ENCODE measurements around the gene TUBB8. TPM values are rescaled to one million over a fixed set of nuclear protein-coding genes. Genes with fewer than 3 reads are reported as not detected.

The TUBB8 gene
- not detected in 2 replicates for total RNA-seq (2014; rRNA removed; shearing (Covaris generic); ENCODE audit: low replicate concordance)

DNA sequence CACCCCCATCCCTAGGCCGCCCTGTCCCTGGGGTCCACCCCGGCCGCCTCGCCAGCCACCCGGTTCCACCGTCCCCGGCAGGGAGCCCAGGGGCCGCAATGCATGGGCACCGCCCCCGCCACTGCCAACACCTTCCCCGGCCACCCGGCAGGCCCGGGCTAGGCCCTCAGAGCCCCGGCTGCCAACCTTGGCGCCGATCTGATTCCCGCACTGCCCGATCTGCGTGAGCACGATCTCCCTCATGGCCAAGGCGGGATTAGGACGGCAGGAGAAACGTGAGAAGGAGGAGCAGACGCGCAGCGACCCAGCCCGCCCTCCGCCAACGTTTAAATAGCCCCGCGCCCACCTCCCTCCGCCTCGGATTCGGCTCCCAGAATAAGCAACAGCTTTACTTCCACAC, at the start of gene TUBB8:
Gene TUBB8, minus strand, starts transcription at position 301 of the 400 bp plus-strand sequence. Its CDS starts 58 bp downstream, at position 243.
- H3K9me3 ChIP-seq, result no peaks in the 10 kb centered on the region
- no peaks in the 10 kb centered on the region for H3K27me3 ChIP-seq
- no peak for DNase-seq
- no peaks in the 10 kb centered on the region for H3K36me3 ChIP-seq
- no peak within 1 kb of the TSS for H3K4me3 ChIP-seq

- Histone ChIP-seq H3K9me3 (peaks cover 7% of the 10 kb centered on the region), H3K27me3 (no peaks in the 10 kb centered on the region), H3K4me3 (no peak overlapping the region), H3K36me3 (no peaks in the 10 kb centered on the region)
- DNase-seq, result no peak
These were observed 47.4 kb upstream of the TUBB8 start for GRCh38 chr10:96466-96865.

DNA sequence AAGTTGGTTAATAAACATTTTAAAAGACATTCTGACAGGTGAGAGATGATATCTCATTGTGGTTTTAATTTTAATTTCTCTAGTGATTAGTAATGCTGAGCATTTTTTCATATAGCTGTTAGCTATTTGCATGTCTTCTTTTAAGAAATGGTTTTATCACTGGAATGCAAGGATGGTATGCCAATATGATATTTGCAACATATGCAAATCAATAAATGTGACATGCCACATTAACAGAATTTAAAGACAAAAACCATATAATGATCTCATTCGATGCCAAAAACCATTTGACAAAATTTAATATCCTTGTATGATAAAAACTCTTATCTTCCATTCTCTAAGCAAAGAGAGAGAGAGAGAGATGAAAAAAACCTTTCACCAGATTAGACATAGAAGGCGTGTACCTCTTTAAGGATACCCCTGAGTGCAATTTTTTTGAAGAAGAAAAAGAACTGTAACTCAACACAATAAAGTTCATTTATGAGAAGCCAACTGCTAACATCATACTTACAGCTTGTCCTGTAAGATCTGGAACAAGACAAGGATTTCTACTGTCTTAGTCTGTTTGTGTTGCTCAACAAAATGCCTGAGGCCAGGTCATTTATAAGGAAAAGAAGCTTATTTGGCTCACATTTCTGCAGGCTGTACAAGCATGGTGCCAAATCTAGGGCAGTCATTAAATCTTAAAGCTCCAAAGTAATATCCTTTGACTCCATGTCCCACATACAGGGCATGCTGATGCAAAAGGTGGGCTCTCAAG, 46.4 kb upstream of the TUBB8 start:
- H3K4me3 ChIP-seq, result no peak overlapping the region
- peaks cover 7% of the 10 kb centered on the region for H3K9me3 ChIP-seq
- H3K36me3 ChIP-seq, result no peaks in the 10 kb centered on the region
- no peak for DNase-seq
- no peaks in the 10 kb centered on the region for H3K27me3 ChIP-seq

- Histone ChIP-seq H3K36me3 (no peaks in the 10 kb centered on the region), H3K9me3 (peaks cover 7% of the 10 kb centered on the region), H3K27me3 (no peaks in the 10 kb centered on the region), H3K4me3 (no peak overlapping the region)
- no peak for DNase-seq
These were observed 45.5 kb upstream of the TUBB8 start for GRCh38 chr10:94613-95012.

GRCh38 chr10:92846-93245, 43.8 kb upstream of the TUBB8 start:
- H3K4me3 ChIP-seq, result no peak overlapping the region
- no peaks in the 10 kb centered on the region for H3K27me3 ChIP-seq
- no peaks in the 10 kb centered on the region for H3K36me3 ChIP-seq
- DNase-seq, result no peak
- H3K9me3 ChIP-seq, result peaks cover 7% of the 10 kb centered on the region

GRCh38 chr10:92153-92552, 43.1 kb upstream of the TUBB8 start:
- Histone ChIP-seq H3K27me3 (no peaks in the 10 kb centered on the region), H3K9me3 (peaks cover 7% of the 10 kb centered on the region), H3K4me3 (no peak overlapping the region), H3K36me3 (no peaks in the 10 kb centered on the region)
- DNase-seq, result no peak

GRCh38 chr10:91313-91712, 42.2 kb upstream of the TUBB8 start:
- Histone ChIP-seq H3K27me3 (no peaks in the 10 kb centered on the region), H3K9me3 (peaks cover 7% of the 10 kb centered on the region), H3K36me3 (no peaks in the 10 kb centered on the region), H3K4me3 (no peak overlapping the region)
- no peak for DNase-seq

GRCh38 chr10:90161-90560, 41.1 kb upstream of the TUBB8 start:
- H3K27me3 ChIP-seq, result no peaks in the 10 kb centered on the region
- H3K36me3 ChIP-seq, result no peaks in the 10 kb centered on the region
- no peak for DNase-seq
- no peak overlapping the region for H3K4me3 ChIP-seq
- H3K9me3 ChIP-seq, result peaks cover 3% of the 10 kb centered on the region

GRCh38 chr10:89248-89647, 40.2 kb upstream of the TUBB8 start:
- Histone ChIP-seq H3K9me3 (no peaks in the 10 kb centered on the region), H3K36me3 (no peaks in the 10 kb centered on the region), H3K4me3 (no peak overlapping the region), H3K27me3 (no peaks in the 10 kb centered on the region)
- no peak for DNase-seq

GRCh38 chr10:88253-88652, 39.2 kb upstream of the TUBB8 start:
- no peaks in the 10 kb centered on the region for H3K36me3 ChIP-seq
- no peak for DNase-seq
- no peaks in the 10 kb centered on the region for H3K9me3 ChIP-seq
- H3K27me3 ChIP-seq, result no peaks in the 10 kb centered on the region
- no peak overlapping the region for H3K4me3 ChIP-seq

DNA sequence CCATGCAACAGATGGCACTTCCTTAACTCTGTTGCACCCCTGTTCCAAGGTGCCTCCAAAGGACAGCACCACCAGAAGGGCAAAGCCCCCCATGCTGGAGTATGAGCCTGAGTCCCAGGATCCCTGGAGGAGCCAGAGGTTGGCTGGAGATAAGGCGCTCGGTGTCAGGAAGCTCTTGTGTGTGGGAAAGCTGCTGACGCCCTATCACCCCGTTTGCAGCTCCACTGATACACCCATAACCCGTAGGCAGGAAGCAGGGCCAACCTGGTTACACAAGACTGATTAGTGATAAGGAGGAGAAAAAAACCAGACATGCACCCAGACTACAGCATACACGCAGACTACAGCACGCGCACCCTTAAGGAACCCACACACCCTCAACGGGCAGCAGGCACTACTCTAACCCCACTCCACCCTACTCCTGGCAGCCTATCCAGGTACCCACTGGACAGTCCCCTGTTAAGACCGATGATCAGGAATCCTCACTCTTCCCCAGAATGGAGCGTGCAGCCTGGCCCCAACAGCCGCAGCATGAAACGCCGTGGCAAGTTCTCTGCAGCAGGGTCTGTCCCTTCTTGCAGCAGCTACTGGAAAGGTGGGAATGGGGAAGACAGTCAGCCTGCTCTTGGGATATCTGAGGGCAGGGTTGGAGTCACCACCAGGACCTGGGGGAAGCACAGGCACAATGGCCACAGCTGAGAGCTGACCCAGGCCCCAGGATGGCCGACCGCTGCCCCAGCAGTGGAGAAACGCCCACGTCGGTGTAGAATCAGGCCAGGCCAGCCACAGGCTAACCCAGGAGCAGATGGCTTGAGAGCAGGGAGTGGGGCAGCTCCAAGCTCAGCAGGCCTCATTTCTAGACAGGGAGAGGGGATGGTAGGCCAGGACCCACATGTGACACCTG, 38.3 kb upstream of the TUBB8 start:
- H3K9me3 ChIP-seq, result no peaks in the 10 kb centered on the region
- H3K27me3 ChIP-seq, result no peaks in the 10 kb centered on the region
- H3K4me3 ChIP-seq, result no peak overlapping the region
- H3K36me3 ChIP-seq, result no peaks in the 10 kb centered on the region
- DNase-seq, result no peak

DNA sequence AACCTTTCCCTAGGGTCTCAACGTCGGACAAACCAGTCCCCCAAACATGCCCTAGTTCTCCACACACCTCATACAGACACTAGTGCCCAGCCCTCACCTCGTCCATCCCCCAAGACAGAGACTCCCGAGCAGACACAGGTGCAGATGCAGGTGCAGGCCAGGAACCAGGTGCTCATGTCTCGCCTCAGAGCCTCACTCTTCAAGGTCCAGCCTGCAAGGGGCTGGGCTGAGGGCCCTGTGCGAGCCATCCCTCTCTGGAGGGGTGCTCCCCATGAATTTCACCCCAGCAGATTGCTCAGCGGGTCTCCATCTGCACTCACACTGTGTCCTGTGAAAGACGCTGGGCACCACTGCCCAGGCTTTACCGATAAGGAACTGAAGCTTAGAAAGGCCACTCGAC, 36.9 kb upstream of the TUBB8 start:
- no peak overlapping the region for H3K4me3 ChIP-seq
- H3K36me3 ChIP-seq, result no peaks in the 10 kb centered on the region
- H3K9me3 ChIP-seq, result no peaks in the 10 kb centered on the region
- no peak for DNase-seq
- no peaks in the 10 kb centered on the region for H3K27me3 ChIP-seq

DNA sequence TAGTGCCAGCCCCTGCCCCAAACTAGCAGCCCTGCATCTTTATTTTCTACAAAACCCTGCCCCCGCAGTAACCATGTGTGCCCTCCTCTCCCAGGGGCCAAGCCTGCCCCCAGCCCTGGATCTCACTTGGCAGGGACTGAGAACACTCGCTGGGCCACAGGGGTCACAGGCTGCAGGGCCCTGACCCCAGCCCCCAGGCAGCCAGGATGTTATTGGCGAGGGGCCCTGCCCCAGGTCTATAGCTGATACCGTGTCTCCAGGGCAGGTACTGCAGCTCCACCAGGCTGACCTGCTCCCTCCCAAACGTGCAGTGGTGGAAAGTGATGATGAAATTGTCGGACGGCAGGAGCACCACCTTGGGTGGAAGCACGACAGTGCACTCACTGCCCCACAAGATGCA, 35.9 kb upstream of the TUBB8 start:
- H3K27me3 ChIP-seq, result no peaks in the 10 kb centered on the region
- no peaks in the 10 kb centered on the region for H3K36me3 ChIP-seq
- no peak overlapping the region for H3K4me3 ChIP-seq
- no peaks in the 10 kb centered on the region for H3K9me3 ChIP-seq
- DNase-seq, result no peak

DNA sequence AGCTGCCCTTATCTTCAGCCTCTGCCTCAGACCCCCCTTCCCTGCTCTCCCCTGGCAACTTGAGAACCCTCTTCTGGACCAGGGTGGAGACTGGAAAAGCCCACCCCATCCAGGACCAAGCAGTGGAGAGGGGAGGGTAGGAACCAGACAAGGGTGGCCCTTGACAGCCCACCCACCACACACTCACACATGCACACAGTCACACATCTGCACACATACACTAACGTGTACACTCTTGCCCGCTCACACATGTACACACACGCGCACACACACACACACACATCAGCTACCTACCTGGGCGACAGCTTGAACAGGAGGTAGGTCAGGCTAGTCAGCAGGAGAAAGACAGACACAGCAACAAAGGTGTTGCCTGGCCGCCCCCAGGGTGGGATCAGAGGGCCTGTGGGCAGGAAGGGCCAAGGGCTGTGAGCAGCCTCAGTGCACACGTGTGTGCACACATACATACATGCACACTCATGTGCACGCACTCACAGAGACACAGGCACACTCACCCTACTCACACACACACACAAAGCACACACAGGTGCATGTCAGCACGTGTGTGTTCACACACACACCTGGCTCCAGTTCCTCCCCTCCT, 34.9 kb upstream of the TUBB8 start:
- Histone ChIP-seq H3K27me3 (no peaks in the 10 kb centered on the region), H3K9me3 (no peaks in the 10 kb centered on the region), H3K36me3 (no peaks in the 10 kb centered on the region), H3K4me3 (no peak overlapping the region)
- DNase-seq, result no peak

GRCh38 chr10:80477-81105, 31.5 kb upstream of the TUBB8 start:
- Histone ChIP-seq H3K4me3 (no peak overlapping the region), H3K27me3 (no peaks in the 10 kb centered on the region), H3K9me3 (no peaks in the 10 kb centered on the region), H3K36me3 (no peaks in the 10 kb centered on the region)
- no peak for DNase-seq

GRCh38 chr10:79532-80215, 30.6 kb upstream of the TUBB8 start:
- Histone ChIP-seq H3K9me3 (no peaks in the 10 kb centered on the region), H3K27me3 (no peaks in the 10 kb centered on the region), H3K4me3 (no peak overlapping the region), H3K36me3 (no peaks in the 10 kb centered on the region)
- no peak for DNase-seq
